ENCODE data around the gene OTOS. TPM values are rescaled to one million over a fixed set of nuclear protein-coding genes. Genes with fewer than 3 reads are reported as not detected.

Gene OTOS
- total and polyA plus RNA-seq, 2 donors (not counting 1 experiment from before 2014, with no cell fraction given) = not detected

DNA sequence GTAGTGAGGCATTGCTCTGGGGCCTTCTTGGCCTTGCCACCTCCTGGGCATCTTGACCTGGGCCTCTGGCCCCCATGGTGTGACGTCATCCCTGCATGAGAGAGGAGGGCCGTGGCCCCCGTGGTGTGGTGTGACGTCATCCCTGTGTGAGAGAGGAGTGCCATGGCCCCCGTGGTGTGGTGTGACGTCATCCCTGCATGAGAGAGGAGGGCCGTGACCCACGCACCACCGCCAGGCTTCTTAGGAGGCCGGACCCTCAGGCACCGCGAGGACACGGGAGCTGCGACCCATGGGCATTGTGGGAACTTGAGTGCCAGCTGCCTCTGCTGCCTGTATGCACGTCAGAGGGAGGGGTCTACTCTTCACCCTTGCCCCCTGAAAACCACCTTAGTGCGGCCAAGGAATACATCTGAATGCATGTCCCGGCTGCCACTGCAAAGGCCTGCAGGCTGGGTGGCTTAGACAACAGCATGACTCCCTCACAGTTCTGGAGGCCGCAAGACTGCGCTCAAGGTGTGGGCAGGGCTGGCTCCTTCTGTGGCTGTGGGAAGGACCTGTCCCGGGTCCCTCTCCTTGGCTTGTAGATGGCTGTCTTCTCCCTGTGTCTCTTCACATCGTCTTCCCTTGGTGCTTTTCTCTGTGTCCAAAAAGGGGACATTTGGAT lies 20.8 kb upstream of the OTOS start:
- ATAC-seq (ENCODE audit: low read depth) (no peak), DNase-seq (no peak)
- ChIA-PET CTCF (no interaction called here), POLR2A (no interaction called here)
- no peaks in the 10 kb centered on the region for H3K4me1 Mint-ChIP-seq
- Histone ChIP-seq H3K36me3 (replicated peaks in 1 of 2; ENCODE audit: control extremely low read depth in 1 of 2, control insufficient read depth in 1 of 2, extremely low read depth in 1 of 2, insufficient read depth in 2 of 2, low read length in 1 of 2) (no peaks in the 10 kb centered on the region), H4K20me1 (ENCODE audit: control insufficient read depth, insufficient read depth, low read length, poor library complexity, severe bottlenecking) (no peaks in the 10 kb centered on the region), H3K4me3 (ENCODE audit: control extremely low read depth in 1 of 5, extremely low read depth in 1 of 5, insufficient read depth in 1 of 5, low read depth in 2 of 5, low read length in 4 of 5) (no peak overlapping the region), H3K79me2 (ENCODE audit: control insufficient read depth, insufficient read depth, low read length) (no peaks in the 10 kb centered on the region), H3K4me1 (ENCODE audit: control insufficient read depth in 2 of 2, insufficient read depth in 2 of 2, low read length in 2 of 2) (no peaks in the 10 kb centered on the region), H3K4me2 (replicated peaks; ENCODE audit: low read depth, low read length, poor library complexity, severe bottlenecking) (no peak overlapping the region), H3K27ac (ENCODE audit: low read length in 2 of 2) (no peak overlapping the region), H3K27me3 (replicated peaks in 1 of 4; ENCODE audit: control extremely low read depth in 1 of 4, control insufficient read depth in 3 of 4, insufficient read depth in 4 of 4, low read length in 3 of 4) (no peaks in the 10 kb centered on the region), H2AFZ (ENCODE audit: insufficient read depth, low read depth, low read length, poor library complexity, severe bottlenecking) (no peak overlapping the region), H3K9me3 (ENCODE audit: control extremely low read depth in 1 of 3, control insufficient read depth in 2 of 3, insufficient read depth in 1 of 3, low read length in 2 of 3) (peaks cover 0 to 5% (median 0%) of the 10 kb centered on the region in 3 donors), H3K9ac (ENCODE audit: low read length) (no peak overlapping the region)
- WGBS (ENCODE audit: insufficient coverage) = 90% methylated on average over 20 of the region's 21 CpGs
- no peak overlapping the region for H3K4me3 Mint-ChIP-seq
- no peak for TF ChIP-seq EZH2 (IDR thresholded peaks at IDR 0.05; ENCODE audit: borderline replicate concordance, insufficient read depth, low read depth, low read length, poor library complexity, severe bottlenecking)
- no peak for TF ChIP-seq CTCF (IDR thresholded peaks at IDR 0.05)
- intact Hi-C loops (cut with micrococcal nuclease) = no loop called here
- no peaks in the 10 kb centered on the region for H3K27me3 Mint-ChIP-seq
- H3K9me3 Mint-ChIP-seq (ENCODE audit: insufficient read depth) = peaks cover 8% of the 10 kb centered on the region
- no peak overlapping the region for H3K27ac Mint-ChIP-seq

GRCh38 chr2:240160291-240161086 lies 20.0 kb upstream of the OTOS start:
- Mint-ChIP-seq H3K27ac (no peak overlapping the region), H3K4me3 (no peak overlapping the region), H3K27me3 (no peaks in the 10 kb centered on the region), H3K9me3 (ENCODE audit: insufficient read depth) (peaks cover 8% of the 10 kb centered on the region), H3K4me1 (no peaks in the 10 kb centered on the region)
- H3K27me3 ChIP-seq (replicated peaks in 1 of 4; ENCODE audit: control extremely low read depth in 1 of 4, control insufficient read depth in 3 of 4, insufficient read depth in 4 of 4, low read length in 3 of 4) = no peaks in the 10 kb centered on the region
- H4K20me1 ChIP-seq (ENCODE audit: control insufficient read depth, insufficient read depth, low read length, poor library complexity, severe bottlenecking) = no peaks in the 10 kb centered on the region
- H3K9me3 ChIP-seq (ENCODE audit: control extremely low read depth in 1 of 3, control insufficient read depth in 2 of 3, insufficient read depth in 1 of 3, low read length in 2 of 3) = peaks cover 0 to 5% (median 0%) of the 10 kb centered on the region in 3 donors
- POLR2A ChIA-PET = no interaction called here
- ATAC-seq (ENCODE audit: low read depth) = no peak
- intact Hi-C loops (cut with micrococcal nuclease) = no loop called here
- H3K27ac ChIP-seq (ENCODE audit: low read length in 2 of 2) = no peak overlapping the region
- no peak for DNase-seq
- no peaks in the 10 kb centered on the region for H3K79me2 ChIP-seq (ENCODE audit: control insufficient read depth, insufficient read depth, low read length)
- no peaks in the 10 kb centered on the region for H3K4me1 ChIP-seq (ENCODE audit: control insufficient read depth in 2 of 2, insufficient read depth in 2 of 2, low read length in 2 of 2)
- CTCF ChIA-PET = no interaction called here
- H3K4me2 ChIP-seq (replicated peaks; ENCODE audit: low read depth, low read length, poor library complexity, severe bottlenecking) = no peak overlapping the region
- 79% methylated on average over 18 of the region's 18 CpGs for WGBS (ENCODE audit: insufficient coverage)
- H3K4me3 ChIP-seq (ENCODE audit: control extremely low read depth in 1 of 5, extremely low read depth in 1 of 5, insufficient read depth in 1 of 5, low read depth in 2 of 5, low read length in 4 of 5) = no peak overlapping the region
- TF ChIP-seq CTCF (IDR thresholded peaks at IDR 0.05) (no peak), EZH2 (IDR thresholded peaks at IDR 0.05; ENCODE audit: borderline replicate concordance, insufficient read depth, low read depth, low read length, poor library complexity, severe bottlenecking) (no peak)
- no peak overlapping the region for H2AFZ ChIP-seq (ENCODE audit: insufficient read depth, low read depth, low read length, poor library complexity, severe bottlenecking)
- H3K9ac ChIP-seq (ENCODE audit: low read length) = no peak overlapping the region
- no peaks in the 10 kb centered on the region for H3K36me3 ChIP-seq (replicated peaks in 1 of 2; ENCODE audit: control extremely low read depth in 1 of 2, control insufficient read depth in 1 of 2, extremely low read depth in 1 of 2, insufficient read depth in 2 of 2, low read length in 1 of 2)
